Ascending aorta (tissue), 2 donors: ENCODE results near the gene TMEM167B. TPM values are rescaled to one million over a fixed set of nuclear protein-coding genes. Genes with fewer than 3 reads are reported as not detected.

ENCODE experiments used
- DNase-seq, 2 donors: peaks; one replicate each; pipeline ENCODE4 v3.0.0-alpha.2; 2019; ENCODE audit warnings: low spot score in 2 of 2
- H3K27ac ChIP-seq, 2 donors: fragments of 200-600 bp; sonication (generic); one replicate each; pipeline ENCODE4 v1.5.1; 2016 to 2017; ENCODE audit warnings: mild to moderate bottlenecking in 1 of 2
- H3K27me3 ChIP-seq: fragments of 200-600 bp; sonication (generic); one replicate; pipeline ENCODE4 v1.5.1; 2017
- H3K36me3 ChIP-seq, 2 donors: fragments of 200-600 bp; sonication (generic); one replicate each; pipeline ENCODE4 v1.5.1; 2016
- H3K4me1 ChIP-seq, 2 donors: fragments of 200-600 bp; sonication (generic); one replicate each; pipeline ENCODE4 v1.5.1; 2016 to 2017; ENCODE audit warnings: mild to moderate bottlenecking in 1 of 2
- H3K4me3 ChIP-seq, 2 donors: fragments of 200-600 bp; sonication (generic); one replicate each; pipeline ENCODE4 v1.5.1; 2016 to 2017; ENCODE audit warnings: mild to moderate bottlenecking in 1 of 2
- H3K9me3 ChIP-seq, 2 donors: fragments of 200-600 bp; sonication (generic); one replicate each; pipeline ENCODE4 v1.5.1; 2016
- CTCF ChIP-seq, 3 experiments: fragments of 200-600 bp in 2 of 3; fragments of 450-650 bp in 1 of 3; sonication (generic) in 2 of 3; IDR thresholded peaks; one replicate each; pipeline ENCODE4 v1.5.1; 2016 to 2019; ENCODE audit warnings: antibody characterized with exemption in 3 of 3, mild to moderate bottlenecking in 1 of 3, moderate library complexity in 1 of 3
- intact Hi-C: fragments of 100-400 bp; cut with DNase I; formaldehyde crosslinking; loops from one replicate; pipeline ENCODE4 v1.15.1; 2023
- total RNA-seq: library from RNA; depleted of rRNA; stranded (reverse); fragments of >200 nt; gene quantifications from one replicate; pipeline ENCODE4 v1.1.0, GENCODE V29; 2016

The TMEM167B gene
- total RNA-seq, 1 donor from 2014 or later, result 20.5 TPM

GRCh38 chr1:109133002-109133706 lies 42.6 kb downstream of the TMEM167B start:
- H3K36me3 ChIP-seq, result no peaks in the 10 kb centered on the region
- H3K4me3 ChIP-seq, result no peak overlapping the region
- no peaks in the 10 kb centered on the region for H3K4me1 ChIP-seq
- no peak for TF ChIP-seq CTCF (IDR thresholded peaks at IDR 0.05)
- H3K27me3 ChIP-seq, result no peaks in the 10 kb centered on the region
- intact Hi-C loops, result no loop called here
- no peaks in the 10 kb centered on the region for H3K9me3 ChIP-seq
- no peak overlapping the region for H3K27ac ChIP-seq
- DNase-seq, result no peak

- Histone ChIP-seq H3K4me1 (no peaks in the 10 kb centered on the region), H3K9me3 (no peaks in the 10 kb centered on the region), H3K27me3 (no peaks in the 10 kb centered on the region), H3K4me3 (no peak overlapping the region), H3K27ac (no peak overlapping the region), H3K36me3 (no peaks in the 10 kb centered on the region)
- intact Hi-C loops, result no loop called here
- TF ChIP-seq CTCF (IDR thresholded peaks at IDR 0.05), result no peak
- no peak for DNase-seq
These were observed 43.3 kb downstream of the TMEM167B start for GRCh38 chr1:109133815-109134214.

GRCh38 chr1:109134423-109134822 lies 43.9 kb downstream of the TMEM167B start:
- no peak for DNase-seq
- Histone ChIP-seq H3K4me3 (no peak overlapping the region), H3K27ac (no peak overlapping the region), H3K9me3 (no peaks in the 10 kb centered on the region), H3K36me3 (no peaks in the 10 kb centered on the region), H3K27me3 (no peaks in the 10 kb centered on the region), H3K4me1 (no peaks in the 10 kb centered on the region)
- TF ChIP-seq CTCF (IDR thresholded peaks at IDR 0.05), result no peak
- intact Hi-C loops, result no loop called here

- TF ChIP-seq CTCF (IDR thresholded peaks at IDR 0.05), result no peak
- Histone ChIP-seq H3K9me3 (no peaks in the 10 kb centered on the region), H3K36me3 (no peaks in the 10 kb centered on the region), H3K4me3 (no peak overlapping the region), H3K27ac (no peak overlapping the region), H3K4me1 (no peaks in the 10 kb centered on the region), H3K27me3 (no peaks in the 10 kb centered on the region)
- intact Hi-C loops, result no loop called here
- no peak for DNase-seq
These were observed 45.4 kb downstream of the TMEM167B start for GRCh38 chr1:109135940-109136339.

GRCh38 chr1:109136766-109137165 lies 46.2 kb downstream of the TMEM167B start:
- H3K27ac ChIP-seq, result no peak overlapping the region
- H3K9me3 ChIP-seq, result no peaks in the 10 kb centered on the region
- TF ChIP-seq CTCF (IDR thresholded peaks at IDR 0.05), result no peak
- H3K27me3 ChIP-seq, result no peaks in the 10 kb centered on the region
- no peaks in the 10 kb centered on the region for H3K36me3 ChIP-seq
- intact Hi-C loops, result no loop called here
- H3K4me1 ChIP-seq, result no peaks in the 10 kb centered on the region
- H3K4me3 ChIP-seq, result no peak overlapping the region
- no peak for DNase-seq

GRCh38 chr1:109137958-109138357 lies 47.4 kb downstream of the TMEM167B start:
- no peak for DNase-seq
- Histone ChIP-seq H3K27me3 (no peaks in the 10 kb centered on the region), H3K36me3 (no peaks in the 10 kb centered on the region), H3K27ac (no peak overlapping the region), H3K4me1 (no peaks in the 10 kb centered on the region), H3K9me3 (no peaks in the 10 kb centered on the region), H3K4me3 (no peak overlapping the region)
- intact Hi-C loops, result no loop called here
- no peak for TF ChIP-seq CTCF (IDR thresholded peaks at IDR 0.05)
